A549 (cell line): ENCODE data around the gene PNMA8B.

ENCODE experiments used
- BCL3 ChIP-seq: fragments of >200 bp; sonication (Bioruptor Twin); formaldehyde crosslinking; IDR thresholded peaks from 3 replicates; pipeline ENCODE4 v1.6.1; 2016
- CHD2 ChIP-seq: fragments of 150-350 bp; IDR thresholded peaks from 2 replicates; pipeline ENCODE4 v1.6.1; 2014; ENCODE audit warnings: low read length; ENCODE audit not compliant: partially characterized antibody
- CTCF ChIP-seq: fragments of >200 bp; sonication (Bioruptor Twin); formaldehyde crosslinking; IDR thresholded peaks from 3 replicates; pipeline ENCODE4 v1.5.1; 2016

- TF ChIP-seq CTCF (no peak), BCL3 (no peak), CHD2 (no peak)
These were observed 21.8 kb upstream of the PNMA8B start for GRCh38 chr19:46517471-46517870.
